Karpas-422 (cell line): ENCODE measurements around the gene DHRS7. TPM values are rescaled to one million over a fixed set of nuclear protein-coding genes. Genes with fewer than 3 reads are reported as not detected.
"Not testable (repeated sequence)": the region's sequence is repeated elsewhere in the genome, so short reads cannot be mapped to it uniquely, and the experiment has no call there.

Source experiments
- DNase-seq: peaks from one replicate; pipeline ENCODE4 v3.0.0-alpha.2; 2015
- H2AFZ ChIP-seq: fragments of 200-600 bp; sonication (generic); 2 replicates; pipeline ENCODE4 v1.6.1; 2014; ENCODE audit warnings: antibody characterized with exemption, low read length, mixed read lengths
- H3K27ac ChIP-seq: fragments of 200-600 bp; sonication (generic); 2 replicates; pipeline ENCODE4 v1.5.1; 2014; ENCODE audit warnings: mild to moderate bottlenecking, low read length, moderate library complexity
- H3K27me3 ChIP-seq: fragments of 200-600 bp; sonication (generic); 2 replicates; pipeline ENCODE4 v1.6.1; 2014; ENCODE audit warnings: low read length, mixed read lengths
- H3K36me3 ChIP-seq: fragments of 200-600 bp; sonication (generic); 2 replicates; pipeline ENCODE4 v1.6.1; 2014; ENCODE audit warnings: low read length, mixed read lengths; ENCODE audit not compliant: insufficient read depth
- H3K4me1 ChIP-seq: fragments of 200-600 bp; sonication (generic); 2 replicates; pipeline ENCODE4 v1.6.1; 2014; ENCODE audit warnings: mild to moderate bottlenecking, low read length, mixed read lengths
- H3K4me2 ChIP-seq: fragments of 200-600 bp; sonication (generic); 2 replicates; pipeline ENCODE4 v1.6.1; 2014; ENCODE audit warnings: low read length, low read depth, mild to moderate bottlenecking; ENCODE audit not compliant: poor library complexity, severe bottlenecking
- H3K4me3 ChIP-seq: fragments of 200-600 bp; sonication (generic); 2 replicates; pipeline ENCODE4 v1.5.1; 2014; ENCODE audit warnings: mild to moderate bottlenecking, antibody characterized with exemption, low read length, mixed read lengths
- H3K79me2 ChIP-seq: fragments of 200-600 bp; sonication (generic); 2 replicates; pipeline ENCODE4 v1.6.1; 2014; ENCODE audit warnings: mild to moderate bottlenecking, low read length, mixed read lengths
- H3K9ac ChIP-seq: fragments of 200-600 bp; sonication (generic); 2 replicates; pipeline ENCODE4 v1.6.0; 2014; ENCODE audit warnings: low read length
- H3K9me2 ChIP-seq: fragments of 200-600 bp; sonication (generic), shearing (Covaris generic); replicated peaks from 2 replicates; pipeline ENCODE4 v1.6.0; 2014; ENCODE audit warnings: mild to moderate bottlenecking, low read length, moderate library complexity; ENCODE audit not compliant: insufficient read depth
- H3K9me3 ChIP-seq: fragments of 300-700, 200-600 bp; sonication (generic); 2 replicates; pipeline ENCODE4 v1.6.1; 2014; ENCODE audit warnings: low read length, mixed read lengths
- H4K20me1 ChIP-seq: fragments of 200-600 bp; sonication (generic); 2 replicates; pipeline ENCODE4 v1.6.1; 2014; ENCODE audit warnings: mild to moderate bottlenecking, antibody characterized with exemption, low read length, low read depth; ENCODE audit not compliant: insufficient read depth
- total RNA-seq: library from RNA; depleted of rRNA; stranded (reverse); fragments of >200 nt; shearing (Covaris generic); gene quantifications from 2 replicates; pipeline ENCODE4 v1.2.3, GENCODE V29; 2014; ENCODE audit warnings: low replicate concordance; rRNA removed

The DHRS7 gene
- total RNA-seq, 1 experiment from 2014 or later, result 155 TPM

DNA sequence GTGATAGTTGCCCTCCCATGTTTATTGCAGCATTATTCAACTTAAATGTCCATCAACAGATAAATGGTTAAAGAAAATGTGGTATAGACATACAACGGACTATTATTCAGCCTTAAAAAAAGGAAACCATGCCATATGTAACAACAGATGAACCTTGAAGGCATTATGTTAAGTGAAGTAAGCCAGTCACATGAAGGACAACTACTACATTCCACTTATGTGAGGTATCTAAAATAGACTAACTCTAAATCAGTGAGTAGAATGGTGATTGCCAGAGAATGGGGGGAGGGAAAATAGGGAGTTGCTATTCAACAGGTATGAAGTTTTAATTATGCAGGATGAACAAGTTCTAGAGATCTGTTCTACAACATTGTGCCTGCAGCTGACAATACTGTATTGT lies 63.4 kb downstream of the DHRS7 start:
- Histone ChIP-seq H3K9me2 (no peaks in the 10 kb centered on the region), H3K27ac (no peak overlapping the region), H3K4me1 (peaks cover 10% of the 10 kb centered on the region), H3K79me2 (peaks cover 99% of the 10 kb centered on the region), H3K27me3 (no peaks in the 10 kb centered on the region), H2AFZ (no peak overlapping the region), H3K9ac (no peak overlapping the region), H3K4me2 (no peak overlapping the region), H4K20me1 (no peaks in the 10 kb centered on the region; the same call in 1 of the 2 replicates), H3K9me3 (no peaks in the 10 kb centered on the region), H3K4me3 (no peak overlapping the region), H3K36me3 (peaks cover 6% of the 10 kb centered on the region; the same call in 1 of the 2 replicates)
- DNase-seq, result no peak

GRCh38 chr14:60099855-60100254 lies 65.3 kb downstream of the DHRS7 start:
- H3K79me2 ChIP-seq, result peaks cover 100% of the 10 kb centered on the region
- H3K27ac ChIP-seq, H3K9me3 ChIP-seq, H3K36me3 ChIP-seq, H3K4me2 ChIP-seq, H3K4me3 ChIP-seq, H2AFZ ChIP-seq, H3K9ac ChIP-seq, DNase-seq, H3K27me3 ChIP-seq, H3K9me2 ChIP-seq: not testable (repeated sequence)
- H4K20me1 ChIP-seq, result peaks cover 13% of the 10 kb centered on the region
- peaks cover 19% of the 10 kb centered on the region for H3K4me1 ChIP-seq

GRCh38 chr14:60097974-60098373 lies 67.2 kb downstream of the DHRS7 start:
- Histone ChIP-seq H4K20me1 (peaks cover 27% of the 10 kb centered on the region), H2AFZ (no peak overlapping the region), H3K27me3 (no peaks in the 10 kb centered on the region), H3K36me3 (peaks cover 6% of the 10 kb centered on the region; the same call in 1 of the 2 replicates), H3K79me2 (peaks cover 100% of the 10 kb centered on the region), H3K27ac (no peak overlapping the region), H3K9me3 (no peaks in the 10 kb centered on the region), H3K4me1 (peaks cover 38% of the 10 kb centered on the region), H3K4me3 (no peak overlapping the region), H3K4me2 (no peak overlapping the region), H3K9me2 (no peaks in the 10 kb centered on the region), H3K9ac (no peak overlapping the region)
- DNase-seq, result no peak

DNA sequence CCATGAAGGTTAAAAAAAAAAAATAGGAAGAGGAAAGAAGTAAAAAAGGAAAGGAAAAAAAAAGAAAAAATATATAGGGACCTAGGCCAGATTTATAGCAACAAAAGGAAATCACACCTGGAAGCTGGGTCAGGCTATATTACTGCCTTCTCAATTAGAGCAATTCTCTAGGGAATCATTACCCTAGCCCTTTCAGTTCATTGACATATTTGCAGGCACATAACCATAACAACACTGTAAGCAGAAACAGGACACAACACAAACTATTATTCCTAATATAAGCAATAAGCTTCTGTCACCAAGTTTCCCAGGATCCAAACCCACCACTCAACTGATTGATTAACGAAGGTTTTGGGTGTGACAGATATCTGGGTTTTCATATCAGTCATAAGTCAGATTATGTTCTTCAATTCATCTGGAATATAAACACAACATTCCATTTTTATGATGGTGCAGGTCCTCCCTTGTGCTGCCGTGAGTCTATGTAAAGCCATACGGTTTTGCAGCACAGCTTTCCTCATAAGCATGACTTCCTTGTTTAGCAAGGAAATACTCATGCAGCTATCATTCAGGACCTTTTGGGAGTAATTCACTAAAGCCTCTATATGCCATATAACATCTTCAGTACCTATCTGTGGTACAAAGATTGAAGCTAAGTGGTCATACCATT lies 69.3 kb downstream of the DHRS7 start:
- H3K4me3 ChIP-seq, result no peak overlapping the region
- no peaks in the 10 kb centered on the region for H3K9me2 ChIP-seq
- no peaks in the 10 kb centered on the region for H3K27me3 ChIP-seq
- H3K9ac ChIP-seq, result no peak overlapping the region
- no peak overlapping the region for H3K4me2 ChIP-seq
- peaks cover 28% of the 10 kb centered on the region for H4K20me1 ChIP-seq
- H3K9me3 ChIP-seq, result no peaks in the 10 kb centered on the region
- H3K27ac ChIP-seq, result no peak overlapping the region
- no peak overlapping the region for H2AFZ ChIP-seq
- peaks cover 88% of the 10 kb centered on the region for H3K79me2 ChIP-seq
- peaks cover 32% of the 10 kb centered on the region for H3K4me1 ChIP-seq
- peaks cover 6% of the 10 kb centered on the region; the same call in 1 of the 2 replicates for H3K36me3 ChIP-seq
- no peak for DNase-seq

- peaks cover 6% of the 10 kb centered on the region; the same call in 1 of the 2 replicates for H3K36me3 ChIP-seq
- H2AFZ ChIP-seq, result no peak overlapping the region
- no peak overlapping the region for H3K4me3 ChIP-seq
- peaks cover 81% of the 10 kb centered on the region for H3K79me2 ChIP-seq
- no peak for DNase-seq
- H3K4me2 ChIP-seq, result peak overlapping the region; percentile 81
- H3K9me3 ChIP-seq, result no peaks in the 10 kb centered on the region
- H3K9me2 ChIP-seq, result no peaks in the 10 kb centered on the region
- no peaks in the 10 kb centered on the region for H3K27me3 ChIP-seq
- H3K27ac ChIP-seq, result no peak overlapping the region
- H3K9ac ChIP-seq, result no peak overlapping the region
- H4K20me1 ChIP-seq, result peaks cover 28% of the 10 kb centered on the region
- peaks cover 39% of the 10 kb centered on the region for H3K4me1 ChIP-seq
Observed at GRCh38 chr14:60095231-60095630, 70.0 kb downstream of the DHRS7 start.

- Histone ChIP-seq H3K79me2 (peaks cover 72% of the 10 kb centered on the region), H3K4me3 (peak overlapping the region; percentile 85), H3K27me3 (no peaks in the 10 kb centered on the region), H3K4me1 (peaks cover 39% of the 10 kb centered on the region), H3K4me2 (peak overlapping the region; percentile 81), H2AFZ (no peak overlapping the region), H4K20me1 (peaks cover 28% of the 10 kb centered on the region), H3K9me2 (no peaks in the 10 kb centered on the region), H3K27ac (no peak overlapping the region), H3K36me3 (peaks cover 6% of the 10 kb centered on the region; the same call in 1 of the 2 replicates), H3K9ac (peak overlapping the region; percentile 7; the same call in 1 of the 2 replicates), H3K9me3 (no peaks in the 10 kb centered on the region)
- no peak for DNase-seq
Observed at GRCh38 chr14:60094306-60094897, 70.8 kb downstream of the DHRS7 start.

Other genes with a start within 250 kb of the DHRS7 start
- gene LRRC9, start 245.3 kb downstream of the DHRS7 start, total RNA-seq, result not detected in 2 replicates
- 53.3 and 98.8 TPM in 2 replicates for gene PCNX4, start 73.5 kb downstream of the DHRS7 start, total RNA-seq
- gene PPM1A, start 83.8 kb upstream of the DHRS7 start, total RNA-seq, result 64.1 and 65.1 TPM in 2 replicates